Lower leg skin (tissue), 3 donors: Measurements from ENCODE around the gene NRG3.

Source experiments
- POLR2A ChIP-seq, 2 donors: fragments of 450-650 bp; IDR thresholded peaks; one replicate each; pipeline ENCODE4 v1.6.1; 2016 to 2017; ENCODE audit warnings: antibody characterized with exemption in 2 of 2, mild to moderate bottlenecking in 1 of 2, moderate library complexity in 1 of 2
- TF ChIP-seq, protein P1 (sequence below), 3 donors: fragments of 450-650 bp; IDR thresholded peaks; one replicate each; pipeline ENCODE4 v1.5.1; 2016; ENCODE audit warnings: antibody characterized with exemption in 3 of 3, mild to moderate bottlenecking in 3 of 3, moderate library complexity in 2 of 3

DNA sequence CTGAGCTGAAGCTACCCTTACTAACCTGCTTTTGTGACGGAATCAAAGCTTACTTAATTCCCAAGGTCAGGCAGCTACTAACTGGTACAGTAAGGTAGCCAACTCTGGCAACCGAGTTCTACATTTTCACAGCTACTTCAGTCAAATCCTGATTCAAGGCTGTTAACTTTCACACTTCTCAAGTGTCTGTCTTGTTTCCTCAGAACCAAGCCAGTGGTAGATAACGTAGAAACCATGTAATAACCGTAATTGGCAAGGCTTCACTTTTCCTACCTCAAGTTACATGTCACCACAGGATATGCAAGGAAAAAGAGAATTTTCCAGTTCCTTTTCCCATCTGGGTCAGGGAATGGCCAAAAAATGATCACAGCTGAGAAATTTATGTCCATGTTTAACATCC lies 746.7 kb downstream of the NRG3 start:
- TF ChIP-seq, protein P1, sequence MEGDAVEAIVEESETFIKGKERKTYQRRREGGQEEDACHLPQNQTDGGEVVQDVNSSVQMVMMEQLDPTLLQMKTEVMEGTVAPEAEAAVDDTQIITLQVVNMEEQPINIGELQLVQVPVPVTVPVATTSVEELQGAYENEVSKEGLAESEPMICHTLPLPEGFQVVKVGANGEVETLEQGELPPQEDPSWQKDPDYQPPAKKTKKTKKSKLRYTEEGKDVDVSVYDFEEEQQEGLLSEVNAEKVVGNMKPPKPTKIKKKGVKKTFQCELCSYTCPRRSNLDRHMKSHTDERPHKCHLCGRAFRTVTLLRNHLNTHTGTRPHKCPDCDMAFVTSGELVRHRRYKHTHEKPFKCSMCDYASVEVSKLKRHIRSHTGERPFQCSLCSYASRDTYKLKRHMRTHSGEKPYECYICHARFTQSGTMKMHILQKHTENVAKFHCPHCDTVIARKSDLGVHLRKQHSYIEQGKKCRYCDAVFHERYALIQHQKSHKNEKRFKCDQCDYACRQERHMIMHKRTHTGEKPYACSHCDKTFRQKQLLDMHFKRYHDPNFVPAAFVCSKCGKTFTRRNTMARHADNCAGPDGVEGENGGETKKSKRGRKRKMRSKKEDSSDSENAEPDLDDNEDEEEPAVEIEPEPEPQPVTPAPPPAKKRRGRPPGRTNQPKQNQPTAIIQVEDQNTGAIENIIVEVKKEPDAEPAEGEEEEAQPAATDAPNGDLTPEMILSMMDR (IDR thresholded peaks at IDR 0.05), result no peak
- no peak for TF ChIP-seq POLR2A (IDR thresholded peaks at IDR 0.05)
